SJCRH30 (cell line): Measurements from ENCODE around the gene STXBP5L. TPM values are rescaled to one million over a fixed set of nuclear protein-coding genes. Genes with fewer than 3 reads are reported as not detected.
"Not testable (repeated sequence)": the region's sequence is repeated elsewhere in the genome, so short reads cannot be mapped to it uniquely, and the experiment has no call there.

Experiments
- DNase-seq, 2 experiments: peaks; one replicate each; pipeline ENCODE4 v3.0.0-alpha.2; 2015 to 2020
- H3K27ac ChIP-seq: fragments of 250-450 bp; sonication (Bioruptor Pico); 2 replicates; pipeline ENCODE4 v1.5.1; 2020; ENCODE audit warnings: mild to moderate bottlenecking, moderate library complexity
- H3K27me3 ChIP-seq: fragments of 250-450 bp; sonication (Bioruptor Pico); 2 replicates; pipeline ENCODE4 v1.5.1; 2020; ENCODE audit warnings: mild to moderate bottlenecking, moderate library complexity
- H3K36me3 ChIP-seq: fragments of 250-450 bp; sonication (Bioruptor Pico); 2 replicates; pipeline ENCODE4 v1.5.1; 2020; ENCODE audit warnings: mild to moderate bottlenecking, moderate library complexity
- H3K4me1 ChIP-seq: fragments of 250-450 bp; sonication (Bioruptor Pico); 2 replicates; pipeline ENCODE4 v1.5.1; 2020; ENCODE audit warnings: mild to moderate bottlenecking, moderate library complexity
- H3K4me3 ChIP-seq: fragments of 250-450 bp; sonication (Bioruptor Pico); 2 replicates; pipeline ENCODE4 v1.5.1; 2020; ENCODE audit warnings: mild to moderate bottlenecking, moderate library complexity
- H3K9me3 ChIP-seq: fragments of 250-450 bp; sonication (Bioruptor Pico); replicated peaks from 2 replicates; pipeline ENCODE4 v1.5.1; 2020; ENCODE audit warnings: mild to moderate bottlenecking, moderate library complexity
- total RNA-seq: library from RNA; depleted of rRNA; stranded (reverse); fragments of >200 nt; shearing (Covaris generic); gene quantifications from 2 replicates; pipeline ENCODE4 v1.2.3, GENCODE V29; 2014

The STXBP5L gene
- total RNA-seq, 1 experiment from 2014 or later, result 1.3 TPM

DNA sequence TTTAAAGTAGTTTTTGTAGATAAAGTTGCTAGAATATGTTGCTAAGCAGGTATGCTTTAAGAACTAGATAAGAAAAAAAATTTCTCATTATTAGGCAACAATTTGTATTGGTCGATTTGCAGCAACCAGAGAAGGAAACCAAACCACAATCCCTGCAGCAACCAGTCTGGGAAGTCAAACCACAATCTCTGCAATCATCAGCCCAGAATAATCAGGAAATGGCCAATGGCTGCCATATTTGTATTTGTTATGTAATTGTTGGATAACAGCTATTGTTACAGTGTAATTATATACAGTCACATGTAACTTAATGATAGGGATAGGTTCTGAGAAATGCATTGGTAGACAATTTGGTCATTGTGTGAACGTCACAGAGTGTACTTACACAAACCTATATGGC lies 23.6 kb downstream of the STXBP5L start:
- no peaks in the 10 kb centered on the region for H3K4me1 ChIP-seq
- no peaks in the 10 kb centered on the region for H3K36me3 ChIP-seq
- H3K9me3 ChIP-seq, result no peaks in the 10 kb centered on the region
- no peak overlapping the region for H3K27ac ChIP-seq
- H3K4me3 ChIP-seq, result no peak overlapping the region
- no peak for DNase-seq
- H3K27me3 ChIP-seq, result no peaks in the 10 kb centered on the region

GRCh38 chr3:120956143-120956542 lies 48.1 kb downstream of the STXBP5L start:
- Histone ChIP-seq H3K4me3 (no peak overlapping the region), H3K9me3 (no peaks in the 10 kb centered on the region), H3K36me3 (no peaks in the 10 kb centered on the region; the same call in 1 of the 2 replicates), H3K27ac (no peak overlapping the region), H3K27me3 (no peaks in the 10 kb centered on the region), H3K4me1 (no peaks in the 10 kb centered on the region)
- no peak for DNase-seq

DNA sequence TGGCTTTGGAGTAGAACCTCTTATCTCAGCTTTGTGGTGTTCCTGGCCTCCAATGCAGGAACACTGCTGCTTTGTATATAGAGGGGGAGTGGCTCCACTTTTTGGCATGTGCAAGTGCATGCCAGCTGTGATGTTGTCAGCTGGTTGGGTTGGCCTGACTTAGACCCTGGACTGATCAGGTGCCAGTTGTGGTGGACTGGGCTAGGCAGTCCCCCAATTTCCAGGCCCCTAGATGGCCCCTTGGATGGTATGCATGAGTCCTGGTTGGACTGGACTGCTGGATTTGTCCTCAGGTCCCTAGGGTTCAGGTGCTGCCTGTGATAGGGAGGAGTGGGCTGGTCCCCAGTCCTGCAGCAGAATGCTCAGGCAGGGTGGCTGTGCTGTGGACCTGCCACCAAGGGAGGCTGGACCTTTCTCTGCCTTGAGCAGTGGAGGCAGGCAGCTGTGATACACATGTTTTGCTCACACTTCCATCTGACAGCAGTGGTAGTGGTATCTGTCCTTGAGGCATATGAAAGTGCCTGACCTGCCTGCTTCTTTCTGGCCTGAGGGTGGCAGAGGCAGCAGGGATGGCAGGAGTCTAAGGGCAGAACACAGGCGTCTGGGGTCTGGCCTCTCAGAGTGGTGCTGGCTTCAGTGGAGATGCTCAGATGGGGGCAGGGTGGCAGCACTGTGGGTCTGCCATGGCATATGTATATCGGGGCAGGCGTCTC lies 74.8 kb downstream of the STXBP5L start:
- no peak for DNase-seq
- H3K9me3 ChIP-seq, result no peaks in the 10 kb centered on the region
- no peaks in the 10 kb centered on the region for H3K4me1 ChIP-seq

GRCh38 chr3:120983321-120983665 lies 75.3 kb downstream of the STXBP5L start:
- no peaks in the 10 kb centered on the region for H3K4me1 ChIP-seq
- no peaks in the 10 kb centered on the region for H3K27me3 ChIP-seq
- no peaks in the 10 kb centered on the region; the same call in 1 of the 2 replicates for H3K36me3 ChIP-seq
- no peaks in the 10 kb centered on the region for H3K9me3 ChIP-seq
- H3K4me3 ChIP-seq, result no peak overlapping the region
- no peak for DNase-seq
- H3K27ac ChIP-seq, result no peak overlapping the region

More for the DNA sequence above, 74.8 kb downstream of the STXBP5L start:
- Histone ChIP-seq H3K27me3 (no peaks in the 10 kb centered on the region), H3K27ac (no peak overlapping the region), H3K4me3 (no peak overlapping the region), H3K36me3 (no peaks in the 10 kb centered on the region; the same call in 1 of the 2 replicates)

DNA sequence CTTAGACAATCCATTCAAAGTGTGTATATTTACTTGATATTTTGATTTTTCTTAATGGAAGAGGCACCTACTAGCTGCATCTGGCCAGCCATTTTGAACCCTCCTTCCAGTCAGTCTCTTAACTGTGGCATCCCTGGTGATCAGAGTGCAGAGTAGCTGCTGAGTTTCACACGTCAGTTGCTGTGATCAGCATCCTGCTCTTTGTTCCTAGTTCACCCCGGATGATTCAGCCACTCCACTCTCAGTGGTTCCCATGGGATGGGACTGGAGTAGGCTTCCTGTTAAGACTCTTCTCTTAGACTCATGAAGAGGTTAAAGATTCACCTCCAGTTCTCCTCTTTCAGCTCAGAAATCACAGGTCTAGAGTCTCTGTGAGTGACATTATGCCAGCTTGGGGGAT lies 75.8 kb downstream of the STXBP5L start:
- no peak overlapping the region for H3K27ac ChIP-seq
- DNase-seq, result no peak
- no peaks in the 10 kb centered on the region for H3K4me1 ChIP-seq
- H3K27me3 ChIP-seq, result no peaks in the 10 kb centered on the region
- H3K4me3 ChIP-seq, result no peak overlapping the region
- no peaks in the 10 kb centered on the region; the same call in 1 of the 2 replicates for H3K36me3 ChIP-seq
- no peaks in the 10 kb centered on the region for H3K9me3 ChIP-seq

DNA sequence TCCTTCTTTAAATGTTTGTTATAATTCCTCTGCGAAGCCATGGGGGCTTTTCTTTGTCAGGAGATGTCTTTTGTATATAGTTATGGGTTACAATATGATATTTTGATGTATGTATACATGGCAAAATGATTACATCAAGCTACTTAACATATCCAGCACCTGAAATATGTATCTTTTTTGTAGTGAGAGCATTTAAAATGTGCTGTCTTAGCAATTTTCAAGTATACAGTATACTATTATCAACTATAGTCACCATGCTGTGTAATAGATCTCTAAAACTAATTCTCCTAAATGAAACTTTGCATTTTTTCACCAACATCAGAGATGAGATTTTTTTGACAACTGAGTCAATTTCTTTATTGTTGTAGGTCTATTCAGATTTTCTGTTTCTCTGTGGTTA lies 77.2 kb downstream of the STXBP5L start:
- no peaks in the 10 kb centered on the region for H3K4me1 ChIP-seq
- no peak overlapping the region for H3K27ac ChIP-seq
- H3K9me3 ChIP-seq, result no peaks in the 10 kb centered on the region
- DNase-seq, result no peak
- no peak overlapping the region for H3K4me3 ChIP-seq
- H3K36me3 ChIP-seq, result no peaks in the 10 kb centered on the region; the same call in 1 of the 2 replicates
- no peaks in the 10 kb centered on the region for H3K27me3 ChIP-seq

- H3K27ac ChIP-seq, result no peak overlapping the region
- no peaks in the 10 kb centered on the region for H3K4me1 ChIP-seq
- no peak for DNase-seq
- no peaks in the 10 kb centered on the region; the same call in 1 of the 2 replicates for H3K36me3 ChIP-seq
- no peak overlapping the region for H3K4me3 ChIP-seq
- H3K9me3 ChIP-seq, result no peaks in the 10 kb centered on the region
- H3K27me3 ChIP-seq, result no peaks in the 10 kb centered on the region
These were observed 81.0 kb downstream of the STXBP5L start for GRCh38 chr3:120988994-120989393.

- Histone ChIP-seq H3K4me3 (peak overlapping the region; percentile 19), H3K27me3 (no peaks in the 10 kb centered on the region), H3K36me3 (no peaks in the 10 kb centered on the region), H3K4me1 (no peaks in the 10 kb centered on the region), H3K27ac (peak overlapping the region; percentile 28; the same call in 1 of the 2 replicates), H3K9me3 (no peaks in the 10 kb centered on the region)
- peak; percentile 48 to 59 for DNase-seq
These were observed 110.9 kb downstream of the STXBP5L start for GRCh38 chr3:121018917-121019321.

DNA sequence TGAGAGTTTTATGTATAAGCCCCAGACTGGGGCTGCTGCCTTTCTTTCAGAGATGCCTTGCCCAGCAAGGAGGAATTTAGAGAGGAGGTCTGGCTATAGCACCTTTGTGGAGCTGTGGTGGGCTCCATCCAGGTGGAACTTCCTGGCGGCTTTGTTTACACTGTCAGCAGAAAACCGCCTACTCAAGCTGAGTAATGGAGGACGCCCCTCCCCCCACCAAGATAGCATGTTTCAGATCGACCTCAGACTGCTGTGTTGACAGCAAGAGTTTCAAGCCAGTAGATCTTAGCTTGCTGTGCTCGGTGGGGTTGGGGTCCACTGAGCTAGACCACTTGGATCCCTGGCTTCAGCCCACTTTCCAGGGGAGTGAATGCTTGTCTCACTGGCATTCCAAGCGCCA lies 155.6 kb downstream of the STXBP5L start:
- Histone ChIP-seq H3K9me3 (no peaks in the 10 kb centered on the region), H3K4me1 (no peaks in the 10 kb centered on the region), H3K27ac (no peak overlapping the region), H3K4me3 (no peak overlapping the region), H3K27me3 (no peaks in the 10 kb centered on the region), H3K36me3 (no peaks in the 10 kb centered on the region)
- DNase-seq, result no peak

DNA sequence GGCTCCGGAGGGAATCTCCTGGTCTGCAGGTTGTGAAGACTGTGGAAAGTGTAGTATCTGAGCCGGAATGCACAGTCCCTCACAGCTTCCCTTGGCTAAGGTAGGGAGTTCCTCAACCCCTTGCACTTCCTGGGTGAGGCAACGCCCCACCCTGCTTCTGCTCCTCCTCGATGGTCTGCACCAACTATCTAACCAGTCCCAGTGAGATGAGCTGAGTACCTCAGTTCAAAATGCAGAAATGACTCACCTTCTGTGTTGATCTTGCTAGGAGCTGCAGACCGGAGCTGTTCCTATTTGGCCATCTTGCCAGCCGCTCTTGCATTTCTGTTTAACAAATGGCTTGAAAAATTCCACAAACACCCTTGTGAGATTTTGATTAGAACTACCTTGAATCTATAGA lies 156.1 kb downstream of the STXBP5L start:
- no peak overlapping the region for H3K27ac ChIP-seq
- no peaks in the 10 kb centered on the region for H3K36me3 ChIP-seq
- no peaks in the 10 kb centered on the region for H3K27me3 ChIP-seq
- no peak for DNase-seq
- no peak overlapping the region for H3K4me3 ChIP-seq
- no peaks in the 10 kb centered on the region for H3K4me1 ChIP-seq
- H3K9me3 ChIP-seq, result no peaks in the 10 kb centered on the region

DNA sequence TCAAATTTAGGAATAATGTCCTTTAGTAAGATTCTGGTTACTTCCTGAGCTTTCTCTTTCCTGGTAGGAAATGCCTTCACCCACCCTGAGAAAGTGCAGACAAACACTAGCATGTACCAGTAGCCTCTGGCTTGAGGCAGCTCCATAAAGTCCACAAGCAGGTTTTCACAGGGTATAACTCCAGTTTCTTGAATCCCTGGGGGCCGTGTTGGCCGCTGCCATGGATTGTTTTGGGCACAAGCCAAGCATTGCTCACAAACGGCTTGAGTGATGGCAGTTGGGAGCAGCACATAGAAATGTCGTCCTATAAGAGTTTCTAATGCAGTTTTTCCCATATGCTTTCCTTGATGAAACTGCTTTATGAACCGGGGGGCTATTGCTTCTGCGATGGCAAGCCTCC lies 164.1 kb downstream of the STXBP5L start:
- Histone ChIP-seq H3K9me3 (no peaks in the 10 kb centered on the region), H3K27me3 (no peaks in the 10 kb centered on the region; the same call in 1 of the 2 replicates), H3K36me3 (no peaks in the 10 kb centered on the region), H3K27ac (no peak overlapping the region), H3K4me3 (no peak overlapping the region), H3K4me1 (no peaks in the 10 kb centered on the region)
- peak in 1 of 2 experiments; percentile 13 for DNase-seq

DNA sequence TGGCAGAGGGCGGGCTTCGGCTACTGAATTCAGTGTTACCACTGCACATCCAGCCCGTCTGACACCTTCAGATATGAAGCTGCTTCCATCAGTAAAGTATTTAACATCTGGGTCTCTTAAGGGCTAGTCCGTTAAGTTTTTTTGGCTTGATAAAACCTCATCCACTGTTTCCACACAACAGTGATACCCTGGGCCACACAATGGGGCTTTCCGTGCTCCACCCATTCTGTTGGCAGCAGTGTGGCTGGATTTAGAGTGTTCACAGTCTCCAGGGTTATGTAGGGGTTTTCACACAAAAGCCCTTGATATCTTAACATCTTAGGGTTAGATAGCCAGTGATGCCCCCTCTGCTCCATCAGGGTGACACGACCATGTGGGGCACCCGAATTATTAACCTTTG lies 165.0 kb downstream of the STXBP5L start:
- no peaks in the 10 kb centered on the region for H3K36me3 ChIP-seq
- H3K4me1 ChIP-seq, result no peaks in the 10 kb centered on the region
- no peaks in the 10 kb centered on the region for H3K9me3 ChIP-seq
- no peak overlapping the region for H3K27ac ChIP-seq
- H3K27me3 ChIP-seq, result no peaks in the 10 kb centered on the region; the same call in 1 of the 2 replicates
- DNase-seq, result no peak
- H3K4me3 ChIP-seq, result no peak overlapping the region

- Histone ChIP-seq H3K36me3 (no peaks in the 10 kb centered on the region), H3K27me3 (no peaks in the 10 kb centered on the region; the same call in 1 of the 2 replicates), H3K4me3 (no peak overlapping the region), H3K27ac (no peak overlapping the region), H3K9me3 (no peaks in the 10 kb centered on the region), H3K4me1 (no peaks in the 10 kb centered on the region)
- no peak for DNase-seq
These were observed 167.2 kb downstream of the STXBP5L start for GRCh38 chr3:121075191-121075590.

GRCh38 chr3:121078378-121079101 lies 170.5 kb downstream of the STXBP5L start:
- not testable (repeated sequence) for H3K4me1 ChIP-seq, H3K9me3 ChIP-seq, H3K4me3 ChIP-seq, H3K27me3 ChIP-seq, DNase-seq, H3K36me3 ChIP-seq, H3K27ac ChIP-seq

DNA sequence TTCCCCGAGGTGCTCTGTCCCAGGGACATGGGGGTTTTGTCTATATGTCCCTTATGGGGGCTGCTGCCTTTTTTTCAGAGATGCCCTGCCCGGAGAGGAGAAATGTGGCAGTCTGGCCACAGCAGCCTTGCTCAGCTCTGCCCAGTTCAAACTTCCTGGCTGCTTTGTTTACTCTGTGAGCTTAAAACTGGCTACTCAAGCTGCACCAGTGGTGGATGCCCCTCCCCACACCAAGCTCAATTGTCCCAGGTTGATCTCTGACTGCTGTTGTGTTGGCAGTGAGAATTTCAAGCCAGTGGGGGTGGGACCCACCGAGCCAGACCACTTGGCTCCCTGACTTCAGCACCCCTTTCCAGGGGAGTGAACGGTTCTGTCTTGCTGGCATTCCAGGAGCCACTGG lies 188.9 kb downstream of the STXBP5L start:
- peaks cover 4% of the 10 kb centered on the region; the same call in 1 of the 2 replicates for H3K27me3 ChIP-seq
- H3K4me1 ChIP-seq, result no peaks in the 10 kb centered on the region
- no peaks in the 10 kb centered on the region for H3K9me3 ChIP-seq
- DNase-seq, result no peak
- no peak overlapping the region for H3K27ac ChIP-seq
- no peaks in the 10 kb centered on the region for H3K36me3 ChIP-seq
- H3K4me3 ChIP-seq, result no peak overlapping the region
